ENCODE results near the gene KLF7. TPM values are rescaled to one million over a fixed set of nuclear protein-coding genes. Genes with fewer than 3 reads are reported as not detected.

Gene KLF7
- polyA plus RNA-seq, 3 donors: 9.4 to 40.7 (median 10.3) TPM

DNA sequence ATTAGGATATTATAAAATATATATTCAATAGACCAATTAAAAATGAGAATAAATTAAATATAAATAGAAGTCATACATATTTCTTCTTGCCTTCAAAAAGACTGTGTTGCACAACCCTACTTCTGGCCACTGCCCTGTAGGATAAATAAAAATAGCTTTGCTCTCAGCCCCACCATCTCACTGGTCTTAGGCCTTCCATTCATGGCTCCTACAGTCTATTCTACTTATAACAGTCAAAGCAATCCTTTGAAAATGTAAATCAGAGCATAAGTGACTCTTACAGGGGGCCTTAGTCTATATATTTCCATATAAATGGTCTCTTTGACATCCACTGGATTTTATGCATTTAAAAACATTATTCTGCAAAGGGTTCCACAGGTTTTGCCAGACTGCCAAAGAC is 72.9 kb downstream of the KLF7 start:
- H3K4me3 Mint-ChIP-seq: no peak overlapping the region

GRCh38 chr2:207091928-207092327 is 73.8 kb downstream of the KLF7 start:
- peaks cover 45% of the 10 kb centered on the region for H3K79me2 ChIP-seq (ENCODE audit: insufficient read depth, low read length)
- no peak for DNase-seq
- no peak overlapping the region for H3K4me3 ChIP-seq (replicated peaks in 1 of 3; ENCODE audit: low read depth in 2 of 3, low read length in 3 of 3)
- WGBS (ENCODE audit: insufficient coverage): no CpG with 5 or more reads among the region's 2 CpGs
- no peak overlapping the region for H3K4me2 ChIP-seq (replicated peaks; ENCODE audit: extremely low read depth, low read length, poor library complexity, severe bottlenecking)
- H3K27ac ChIP-seq (ENCODE audit: low read depth in 1 of 2, low read length in 2 of 2): peak overlapping the region in 1 of 2 donors; percentile 40
- H4K20me1 ChIP-seq (ENCODE audit: insufficient read depth, low read length): peaks cover 91% of the 10 kb centered on the region
- Mint-ChIP-seq H3K4me1 (peaks cover 19% of the 10 kb centered on the region), H3K27me3 (ENCODE audit: low read depth in 3 of 3) (peaks cover 0 to 3% (median 0%) of the 10 kb centered on the region in 3 donors), H3K36me3 (peaks cover 42 to 55% of the 10 kb centered on the region in 2 donors), H3K9me3 (peaks cover 0 to 9% (median 5%) of the 10 kb centered on the region in 7 donors), H3K27ac (peak overlapping the region in 6 of 7 donors; percentile 1 to 71 (median 28)), H3K4me3 (no peak overlapping the region)
- H3K27me3 ChIP-seq (ENCODE audit: control insufficient read depth in 2 of 2, insufficient read depth in 2 of 2, low read length in 2 of 2): no peaks in the 10 kb centered on the region
- no peak overlapping the region for H3K9ac ChIP-seq (ENCODE audit: insufficient read depth, low read length, poor library complexity, severe bottlenecking)
- intact Hi-C loops (cut with micrococcal nuclease): no loop called here
- TF ChIP-seq, protein P1, sequence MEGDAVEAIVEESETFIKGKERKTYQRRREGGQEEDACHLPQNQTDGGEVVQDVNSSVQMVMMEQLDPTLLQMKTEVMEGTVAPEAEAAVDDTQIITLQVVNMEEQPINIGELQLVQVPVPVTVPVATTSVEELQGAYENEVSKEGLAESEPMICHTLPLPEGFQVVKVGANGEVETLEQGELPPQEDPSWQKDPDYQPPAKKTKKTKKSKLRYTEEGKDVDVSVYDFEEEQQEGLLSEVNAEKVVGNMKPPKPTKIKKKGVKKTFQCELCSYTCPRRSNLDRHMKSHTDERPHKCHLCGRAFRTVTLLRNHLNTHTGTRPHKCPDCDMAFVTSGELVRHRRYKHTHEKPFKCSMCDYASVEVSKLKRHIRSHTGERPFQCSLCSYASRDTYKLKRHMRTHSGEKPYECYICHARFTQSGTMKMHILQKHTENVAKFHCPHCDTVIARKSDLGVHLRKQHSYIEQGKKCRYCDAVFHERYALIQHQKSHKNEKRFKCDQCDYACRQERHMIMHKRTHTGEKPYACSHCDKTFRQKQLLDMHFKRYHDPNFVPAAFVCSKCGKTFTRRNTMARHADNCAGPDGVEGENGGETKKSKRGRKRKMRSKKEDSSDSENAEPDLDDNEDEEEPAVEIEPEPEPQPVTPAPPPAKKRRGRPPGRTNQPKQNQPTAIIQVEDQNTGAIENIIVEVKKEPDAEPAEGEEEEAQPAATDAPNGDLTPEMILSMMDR (IDR thresholded peaks at IDR 0.05): no peak
- peaks cover 0 to 10% of the 10 kb centered on the region in 2 donors for H3K4me1 ChIP-seq (ENCODE audit: control insufficient read depth in 1 of 2, insufficient read depth in 2 of 2, low read length in 2 of 2)
- H3K36me3 ChIP-seq (replicated peaks in 1 of 2; ENCODE audit: control insufficient read depth in 1 of 2, insufficient read depth in 2 of 2, low read length in 2 of 2): peaks cover 18 to 61% of the 10 kb centered on the region in 2 donors
- H2AFZ ChIP-seq (ENCODE audit: insufficient read depth, low read depth, low read length, poor library complexity, severe bottlenecking): no peak overlapping the region
- peaks cover 4% of the 10 kb centered on the region in 2 donors for H3K9me3 ChIP-seq (replicated peaks in 1 of 2; ENCODE audit: control insufficient read depth in 1 of 2, insufficient read depth in 1 of 2, low read length in 2 of 2)

More for the DNA sequence above, 72.9 kb downstream of the KLF7 start:
- Histone ChIP-seq H3K36me3 (replicated peaks in 1 of 2; ENCODE audit: control insufficient read depth in 1 of 2, insufficient read depth in 2 of 2, low read length in 2 of 2) (peaks cover 9 to 58% of the 10 kb centered on the region in 2 donors), H4K20me1 (ENCODE audit: insufficient read depth, low read length) (peaks cover 91% of the 10 kb centered on the region), H3K4me1 (ENCODE audit: control insufficient read depth in 1 of 2, insufficient read depth in 2 of 2, low read length in 2 of 2) (peaks cover 0 to 10% of the 10 kb centered on the region in 2 donors), H3K4me2 (replicated peaks; ENCODE audit: extremely low read depth, low read length, poor library complexity, severe bottlenecking) (no peak overlapping the region), H3K9ac (ENCODE audit: insufficient read depth, low read length, poor library complexity, severe bottlenecking) (no peak overlapping the region), H3K27me3 (ENCODE audit: control insufficient read depth in 2 of 2, insufficient read depth in 2 of 2, low read length in 2 of 2) (no peaks in the 10 kb centered on the region), H3K79me2 (ENCODE audit: insufficient read depth, low read length) (peaks cover 50% of the 10 kb centered on the region), H3K4me3 (replicated peaks in 1 of 3; ENCODE audit: low read depth in 2 of 3, low read length in 3 of 3) (no peak overlapping the region), H3K9me3 (replicated peaks in 1 of 2; ENCODE audit: control insufficient read depth in 1 of 2, insufficient read depth in 1 of 2, low read length in 2 of 2) (peaks cover 4% of the 10 kb centered on the region in 2 donors), H2AFZ (ENCODE audit: insufficient read depth, low read depth, low read length, poor library complexity, severe bottlenecking) (no peak overlapping the region), H3K27ac (ENCODE audit: low read depth in 1 of 2, low read length in 2 of 2) (no peak overlapping the region)
- Mint-ChIP-seq H3K27ac (no peak overlapping the region), H3K36me3 (peaks cover 41 to 53% of the 10 kb centered on the region in 2 donors), H3K9me3 (peaks cover 0 to 9% (median 5%) of the 10 kb centered on the region in 7 donors), H3K4me1 (peaks cover 19% of the 10 kb centered on the region), H3K27me3 (ENCODE audit: low read depth in 3 of 3) (peaks cover 0 to 3% (median 0%) of the 10 kb centered on the region in 3 donors)
- intact Hi-C loops (cut with micrococcal nuclease): no loop called here
- TF ChIP-seq, protein P1 (IDR thresholded peaks at IDR 0.05): no peak
- no peak for DNase-seq

Data from CD14-positive monocyte (primary cell).